OCI-LY7 (cell line): Measurements from ENCODE around the gene GID8. TPM values are rescaled to one million over a fixed set of nuclear protein-coding genes. Genes with fewer than 3 reads are reported as not detected.

Source experiments
- BruUV-seq: library from RNA; stranded (reverse); fragments of 400-500 nt; replicated peaks from 2 replicates; lab custom pipeline; 2021; lab: Mats Ljungman, UMichigan
- CTCF ChIA-PET: fragments of 300-600 bp; sonication (Branson Sonifier 250); formaldehyde crosslinking; loops from one replicate; lab custom pipeline; 2022; ENCODE audit warnings: antibody characterized with exemption; ENCODE audit not compliant: unreplicated experiment; lab: Charles Lee
- POLR2A ChIA-PET: fragments of 300-600 bp; sonication (Branson Sonifier 250); formaldehyde crosslinking; loops from one replicate; lab custom pipeline; 2022; ENCODE audit warnings: antibody characterized with exemption; lab: Charles Lee
- DNase-seq: peaks from one replicate; pipeline ENCODE4 v3.0.0-alpha.2; 2015; ENCODE audit warnings: low spot score
- H2AFZ ChIP-seq: fragments of 200-600 bp; sonication (generic), shearing (Covaris generic); 2 replicates; pipeline ENCODE4 v1.6.1; 2014; ENCODE audit warnings: mild to moderate bottlenecking, antibody characterized with exemption, low read length, moderate library complexity
- H3K27ac ChIP-seq: fragments of 200-600 bp; sonication (generic); 2 replicates; pipeline ENCODE4 v1.5.1; 2014; ENCODE audit warnings: mixed run types, low read depth, mild to moderate bottlenecking, moderate library complexity, low read length, inconsistent platforms; ENCODE audit not compliant: poor library complexity, severe bottlenecking
- H3K36me3 ChIP-seq: fragments of 200-600 bp; sonication (generic); 2 replicates; pipeline ENCODE4 v1.6.1; 2014; ENCODE audit warnings: mild to moderate bottlenecking, antibody characterized with exemption, low read length, moderate library complexity, mixed read lengths; ENCODE audit not compliant: insufficient read depth
- H3K4me1 ChIP-seq: fragments of 200-600 bp; sonication (generic); 2 replicates; pipeline ENCODE4 v1.5.1; 2014; ENCODE audit warnings: mild to moderate bottlenecking, low read length; ENCODE audit not compliant: insufficient read depth, poor library complexity, severe bottlenecking
- H3K4me2 ChIP-seq: fragments of 200-600 bp; sonication (generic); 2 replicates; pipeline ENCODE4 v1.6.1; 2014; ENCODE audit warnings: mild to moderate bottlenecking, low read length
- H3K4me3 ChIP-seq: fragments of 200-600 bp; sonication (generic); 2 replicates; pipeline ENCODE4 v1.5.1; 2014; ENCODE audit warnings: mild to moderate bottlenecking, low read depth, low read length; ENCODE audit not compliant: poor library complexity, severe bottlenecking
- H3K79me2 ChIP-seq: fragments of 200-600 bp; sonication (generic); 2 replicates; pipeline ENCODE4 v1.6.1; 2016; ENCODE audit warnings: low read depth, mild to moderate bottlenecking, low read length, moderate library complexity, mixed read lengths; ENCODE audit not compliant: insufficient read depth
- H3K9me2 ChIP-seq: fragments of 200-600 bp; sonication (generic); 2 replicates; pipeline ENCODE4 v1.6.1; 2016; ENCODE audit warnings: mild to moderate bottlenecking, low read length, mixed read lengths; ENCODE audit not compliant: insufficient read depth
- H3K9me3 ChIP-seq: fragments of 200-600 bp; sonication (generic); 2 replicates; pipeline ENCODE4 v1.6.1; 2014; ENCODE audit warnings: mild to moderate bottlenecking, mixed run types, low read length, mixed read lengths
- H4K20me1 ChIP-seq: fragments of 200-600 bp; sonication (generic); 2 replicates; pipeline ENCODE4 v1.6.1; 2014; ENCODE audit warnings: mild to moderate bottlenecking, antibody characterized with exemption, low read length, moderate library complexity, mixed read lengths; ENCODE audit not compliant: insufficient read depth
- EZH2phosphoT487 ChIP-seq: fragments of 200-600 bp; sonication (generic); IDR thresholded peaks from 2 replicates; pipeline ENCODE4 v1.6.1; 2018; ENCODE audit warnings: low read depth, borderline replicate concordance, mild to moderate bottlenecking, mixed run types, antibody characterized with exemption, low read length, moderate library complexity, mixed read lengths
- intact Hi-C: fragments of 100-400 bp; cut with micrococcal nuclease; formaldehyde crosslinking; loops from one replicate; pipeline ENCODE4 v1.10.0; 2022; ENCODE audit not compliant: unreplicated experiment
- total RNA-seq, 2 experiments: library from RNA; depleted of rRNA in 1 of 2; stranded (reverse); fragments of >200 nt in 1 of 2; shearing (Covaris generic) in 1 of 2; gene quantifications; 2 replicates each; pipeline ENCODE4 v1.2.3, GENCODE V29; 2014 to 2022
- TF ChIP-seq, protein P1 (sequence below): fragments of 200-600 bp; sonication (generic); conservative IDR thresholded peaks from 2 replicates; pipeline ENCODE4 v1.5.1; 2014; ENCODE audit warnings: mild to moderate bottlenecking, antibody characterized with exemption, low read length, moderate library complexity, mixed read lengths

The GID8 gene
- total RNA-seq, 2 experiments from 2014 or later = 28.7 to 47.7 TPM

DNA sequence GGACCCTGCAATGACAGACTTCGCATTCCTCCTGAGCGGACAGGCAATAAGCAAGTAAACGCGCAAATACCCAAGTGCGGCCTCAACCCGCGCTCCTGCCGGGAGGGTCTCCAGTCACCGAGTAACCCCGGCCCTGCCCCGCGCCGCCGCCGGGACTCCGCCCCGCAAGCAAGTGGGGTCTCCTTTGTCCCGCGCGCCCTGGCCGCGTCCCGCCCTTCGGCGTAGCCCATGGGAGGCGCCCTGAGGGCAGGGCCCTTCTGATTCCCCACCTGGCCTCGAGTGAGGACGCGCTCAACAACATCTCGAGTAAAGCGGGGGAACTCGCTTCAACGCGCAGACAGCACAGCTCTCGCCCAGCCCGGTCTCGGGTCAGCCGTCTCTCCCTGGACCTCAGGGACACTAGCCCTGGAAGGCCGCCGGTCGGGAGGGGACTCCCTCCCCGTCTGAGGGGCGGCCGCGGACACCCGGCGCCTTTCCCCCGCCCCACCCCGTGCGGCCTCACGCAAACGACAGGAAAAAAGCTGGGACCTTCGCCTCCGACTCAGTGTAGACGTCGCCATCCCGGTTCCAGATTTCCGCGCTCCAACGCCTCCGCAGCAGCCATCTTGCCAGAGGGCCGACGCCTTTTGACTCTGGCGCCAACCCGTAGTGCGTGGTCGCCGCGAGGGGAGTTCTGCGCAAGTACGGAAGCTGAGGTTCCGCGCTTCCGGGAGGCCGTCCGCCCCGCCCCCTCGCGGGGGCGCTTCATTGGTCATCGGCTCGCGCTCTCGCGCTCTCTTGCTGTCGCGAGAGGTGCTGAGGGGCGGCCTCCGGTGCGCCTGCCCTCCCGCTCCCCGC lies 461 bp upstream of the GID8 start:
- ChIA-PET CTCF (no interaction called here), POLR2A (interaction anchor here (1.1 kb wide), 3 partner anchors 12 to 15 kb away, joined by 3 to 4 read pairs (median 3); no protein-coding TSS in a partner anchor)
- Histone ChIP-seq H3K4me2 (peak overlapping the region; percentile 80), H3K4me3 (peak overlapping the region; percentile 82), H3K9me3 (no peaks in the 10 kb centered on the region), H4K20me1 (peaks cover 19% of the 10 kb centered on the region), H3K4me1 (peaks cover 49% of the 10 kb centered on the region), H3K27ac (peak overlapping the region; percentile 63), H2AFZ (peak overlapping the region; percentile 54; the same call in 1 of the 2 replicates), H3K36me3 (peaks cover 64% of the 10 kb centered on the region), H3K9me2 (no peaks in the 10 kb centered on the region), H3K79me2 (peaks cover 91% of the 10 kb centered on the region)
- no TSS peak for BruUV-seq
- peak; percentile 98 for DNase-seq
- no peak for TF ChIP-seq EZH2phosphoT487
- TF ChIP-seq, protein P1, sequence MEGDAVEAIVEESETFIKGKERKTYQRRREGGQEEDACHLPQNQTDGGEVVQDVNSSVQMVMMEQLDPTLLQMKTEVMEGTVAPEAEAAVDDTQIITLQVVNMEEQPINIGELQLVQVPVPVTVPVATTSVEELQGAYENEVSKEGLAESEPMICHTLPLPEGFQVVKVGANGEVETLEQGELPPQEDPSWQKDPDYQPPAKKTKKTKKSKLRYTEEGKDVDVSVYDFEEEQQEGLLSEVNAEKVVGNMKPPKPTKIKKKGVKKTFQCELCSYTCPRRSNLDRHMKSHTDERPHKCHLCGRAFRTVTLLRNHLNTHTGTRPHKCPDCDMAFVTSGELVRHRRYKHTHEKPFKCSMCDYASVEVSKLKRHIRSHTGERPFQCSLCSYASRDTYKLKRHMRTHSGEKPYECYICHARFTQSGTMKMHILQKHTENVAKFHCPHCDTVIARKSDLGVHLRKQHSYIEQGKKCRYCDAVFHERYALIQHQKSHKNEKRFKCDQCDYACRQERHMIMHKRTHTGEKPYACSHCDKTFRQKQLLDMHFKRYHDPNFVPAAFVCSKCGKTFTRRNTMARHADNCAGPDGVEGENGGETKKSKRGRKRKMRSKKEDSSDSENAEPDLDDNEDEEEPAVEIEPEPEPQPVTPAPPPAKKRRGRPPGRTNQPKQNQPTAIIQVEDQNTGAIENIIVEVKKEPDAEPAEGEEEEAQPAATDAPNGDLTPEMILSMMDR = no peak
- intact Hi-C loops = loop anchor here (1.0 to 2.0 kb wide), 2 partner anchors 17 to 37 kb away; no protein-coding TSS in a partner anchor

DNA sequence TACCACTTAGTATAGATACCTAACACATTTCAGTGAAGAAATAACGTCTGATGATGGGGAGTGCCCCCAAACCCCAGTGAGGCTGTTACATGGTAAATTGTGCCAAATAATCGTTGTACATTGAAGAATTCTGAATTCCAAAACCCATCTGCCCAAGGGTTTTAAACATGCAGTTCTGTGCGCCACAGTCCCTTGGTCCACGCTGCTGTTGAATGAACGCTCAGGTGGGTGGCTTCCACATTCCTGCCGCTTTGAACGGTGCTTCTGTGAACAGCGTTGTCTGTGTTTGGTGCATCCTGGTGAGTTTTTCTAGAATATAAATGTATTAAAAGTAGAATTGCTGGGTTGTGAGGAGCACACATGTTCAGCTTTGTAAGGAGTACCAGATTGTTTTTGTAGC lies 2.9 kb downstream of the GID8 start:
- ChIA-PET CTCF (no interaction called here), POLR2A (no interaction called here)
- H2AFZ ChIP-seq = no peak overlapping the region
- DNase-seq = no peak
- no TSS peak for BruUV-seq
- no peaks in the 10 kb centered on the region for H3K9me2 ChIP-seq
- peaks cover 16% of the 10 kb centered on the region for H4K20me1 ChIP-seq
- H3K4me3 ChIP-seq = no peak overlapping the region
- no peak overlapping the region for H3K27ac ChIP-seq
- no peaks in the 10 kb centered on the region for H3K9me3 ChIP-seq
- no peak for TF ChIP-seq EZH2phosphoT487
- TF ChIP-seq, protein P1 = no peak
- peaks cover 57% of the 10 kb centered on the region for H3K79me2 ChIP-seq
- no peak overlapping the region for H3K4me2 ChIP-seq
- H3K36me3 ChIP-seq = peaks cover 64% of the 10 kb centered on the region
- intact Hi-C loops = no loop called here
- H3K4me1 ChIP-seq = peaks cover 22% of the 10 kb centered on the region

- H3K79me2 ChIP-seq = peaks cover 48% of the 10 kb centered on the region
- H3K4me1 ChIP-seq = peaks cover 13% of the 10 kb centered on the region
- peaks cover 16% of the 10 kb centered on the region for H4K20me1 ChIP-seq
- intact Hi-C loops = no loop called here
- H3K4me2 ChIP-seq = no peak overlapping the region
- no peak overlapping the region for H3K4me3 ChIP-seq
- POLR2A ChIA-PET = no interaction called here
- H2AFZ ChIP-seq = no peak overlapping the region
- TF ChIP-seq, protein P1 = no peak
- TF ChIP-seq EZH2phosphoT487 = no peak
- no peaks in the 10 kb centered on the region for H3K9me2 ChIP-seq
- no peaks in the 10 kb centered on the region for H3K9me3 ChIP-seq
- H3K27ac ChIP-seq = no peak overlapping the region
- CTCF ChIA-PET = no interaction called here
- no peak for DNase-seq
- peaks cover 69% of the 10 kb centered on the region for H3K36me3 ChIP-seq
- BruUV-seq = no TSS peak
Observed at GRCh38 chr20:62941792-62942191, 3.8 kb downstream of the GID8 start.
